Measurements from ENCODE around the gene CORO2B.
"Not testable (repeated sequence)": the region's sequence is repeated elsewhere in the genome, so short reads cannot be mapped to it uniquely, and the experiment has no call there.

Gene CORO2B

GRCh38 chr15:68674975-68675374, 96.2 kb downstream of the CORO2B start:
- H3K4me3 ChIP-seq (ENCODE audit: low read length): no peak overlapping the region
- H3K9ac ChIP-seq (ENCODE audit: low read length): no peak overlapping the region
- H3K36me3 ChIP-seq (ENCODE audit: control insufficient read depth, insufficient read depth, low read length): no peaks in the 10 kb centered on the region
- no peaks in the 10 kb centered on the region for H3K4me1 ChIP-seq (ENCODE audit: control insufficient read depth, insufficient read depth, low read length)
- H3K27me3 ChIP-seq (ENCODE audit: control insufficient read depth, insufficient read depth, low read length): peaks cover 5% of the 10 kb centered on the region
- H3K9me3 ChIP-seq (ENCODE audit: control insufficient read depth, low read length): no peaks in the 10 kb centered on the region

GRCh38 chr15:68676011-68676605, 97.3 kb downstream of the CORO2B start:
- H3K9me3 ChIP-seq (ENCODE audit: control insufficient read depth, low read length): no peaks in the 10 kb centered on the region
- H3K36me3 ChIP-seq (ENCODE audit: control insufficient read depth, insufficient read depth, low read length): no peaks in the 10 kb centered on the region
- peaks cover 5% of the 10 kb centered on the region for H3K27me3 ChIP-seq (ENCODE audit: control insufficient read depth, insufficient read depth, low read length)
- H3K4me1 ChIP-seq (ENCODE audit: control insufficient read depth, insufficient read depth, low read length): no peaks in the 10 kb centered on the region
- H3K9ac ChIP-seq (ENCODE audit: low read length): no peak overlapping the region
- no peak overlapping the region for H3K4me3 ChIP-seq (ENCODE audit: low read length)

GRCh38 chr15:68676926-68677325, 98.1 kb downstream of the CORO2B start:
- Histone ChIP-seq H3K36me3 (ENCODE audit: control insufficient read depth, insufficient read depth, low read length) (no peaks in the 10 kb centered on the region), H3K9me3 (ENCODE audit: control insufficient read depth, low read length) (no peaks in the 10 kb centered on the region), H3K27me3 (ENCODE audit: control insufficient read depth, insufficient read depth, low read length) (peaks cover 5% of the 10 kb centered on the region), H3K4me1 (ENCODE audit: control insufficient read depth, insufficient read depth, low read length) (no peaks in the 10 kb centered on the region), H3K9ac (ENCODE audit: low read length) (no peak overlapping the region), H3K4me3 (ENCODE audit: low read length) (no peak overlapping the region)

GRCh38 chr15:68677996-68678395, 99.2 kb downstream of the CORO2B start:
- Histone ChIP-seq H3K27me3 (ENCODE audit: control insufficient read depth, insufficient read depth, low read length) (peaks cover 4% of the 10 kb centered on the region), H3K9me3 (ENCODE audit: control insufficient read depth, low read length) (no peaks in the 10 kb centered on the region), H3K9ac (ENCODE audit: low read length) (no peak overlapping the region), H3K4me1 (ENCODE audit: control insufficient read depth, insufficient read depth, low read length) (no peaks in the 10 kb centered on the region), H3K4me3 (ENCODE audit: low read length) (no peak overlapping the region), H3K36me3 (ENCODE audit: control insufficient read depth, insufficient read depth, low read length) (no peaks in the 10 kb centered on the region)

- no peaks in the 10 kb centered on the region for H3K9me3 ChIP-seq (ENCODE audit: control insufficient read depth, low read length)
- H3K4me1 ChIP-seq (ENCODE audit: control insufficient read depth, insufficient read depth, low read length): no peaks in the 10 kb centered on the region
Observed at GRCh38 chr15:68678746-68679145, 100.0 kb downstream of the CORO2B start.

GRCh38 chr15:68679161-68679560, 100.4 kb downstream of the CORO2B start:
- H3K9ac ChIP-seq (ENCODE audit: low read length): no peak overlapping the region
- no peak overlapping the region for H3K4me3 ChIP-seq (ENCODE audit: low read length)
- no peaks in the 10 kb centered on the region for H3K36me3 ChIP-seq (ENCODE audit: control insufficient read depth, insufficient read depth, low read length)
- no peaks in the 10 kb centered on the region for H3K4me1 ChIP-seq (ENCODE audit: control insufficient read depth, insufficient read depth, low read length)
- no peaks in the 10 kb centered on the region for H3K9me3 ChIP-seq (ENCODE audit: control insufficient read depth, low read length)
- peaks cover 4% of the 10 kb centered on the region for H3K27me3 ChIP-seq (ENCODE audit: control insufficient read depth, insufficient read depth, low read length)

More at GRCh38 chr15:68678746-68679145, 100.0 kb downstream of the CORO2B start:
- Histone ChIP-seq H3K27me3 (ENCODE audit: control insufficient read depth, insufficient read depth, low read length) (peaks cover 4% of the 10 kb centered on the region), H3K4me3 (ENCODE audit: low read length) (no peak overlapping the region), H3K36me3 (ENCODE audit: control insufficient read depth, insufficient read depth, low read length) (no peaks in the 10 kb centered on the region), H3K9ac (ENCODE audit: low read length) (no peak overlapping the region)

- peaks cover 4% of the 10 kb centered on the region for H3K27me3 ChIP-seq (ENCODE audit: control insufficient read depth, insufficient read depth, low read length)
- no peak overlapping the region for H3K9ac ChIP-seq (ENCODE audit: low read length)
- H3K9me3 ChIP-seq (ENCODE audit: control insufficient read depth, low read length): no peaks in the 10 kb centered on the region
- no peaks in the 10 kb centered on the region for H3K4me1 ChIP-seq (ENCODE audit: control insufficient read depth, insufficient read depth, low read length)
- no peak overlapping the region for H3K4me3 ChIP-seq (ENCODE audit: low read length)
- H3K36me3 ChIP-seq (ENCODE audit: control insufficient read depth, insufficient read depth, low read length): no peaks in the 10 kb centered on the region
Observed at GRCh38 chr15:68679961-68680371, 101.2 kb downstream of the CORO2B start.

- H3K27me3 ChIP-seq (ENCODE audit: control insufficient read depth, insufficient read depth, low read length); H3K9me3 ChIP-seq (ENCODE audit: control insufficient read depth, low read length); H3K9ac ChIP-seq (ENCODE audit: low read length); H3K36me3 ChIP-seq (ENCODE audit: control insufficient read depth, insufficient read depth, low read length); H3K4me1 ChIP-seq (ENCODE audit: control insufficient read depth, insufficient read depth, low read length); H3K4me3 ChIP-seq (ENCODE audit: low read length): not testable (repeated sequence)
Observed at GRCh38 chr15:68680756-68681155, 102.0 kb downstream of the CORO2B start.

GRCh38 chr15:68681836-68682235, 103.0 kb downstream of the CORO2B start:
- no peak overlapping the region for H3K4me3 ChIP-seq (ENCODE audit: low read length)
- no peaks in the 10 kb centered on the region for H3K9me3 ChIP-seq (ENCODE audit: control insufficient read depth, low read length)
- no peaks in the 10 kb centered on the region for H3K4me1 ChIP-seq (ENCODE audit: control insufficient read depth, insufficient read depth, low read length)

GRCh38 chr15:68682330-68682729, 103.5 kb downstream of the CORO2B start:
- Histone ChIP-seq H3K27me3 (ENCODE audit: control insufficient read depth, insufficient read depth, low read length) (peaks cover 4% of the 10 kb centered on the region), H3K4me1 (ENCODE audit: control insufficient read depth, insufficient read depth, low read length) (no peaks in the 10 kb centered on the region), H3K9me3 (ENCODE audit: control insufficient read depth, low read length) (no peaks in the 10 kb centered on the region), H3K4me3 (ENCODE audit: low read length) (no peak overlapping the region), H3K9ac (ENCODE audit: low read length) (no peak overlapping the region), H3K36me3 (ENCODE audit: control insufficient read depth, insufficient read depth, low read length) (no peaks in the 10 kb centered on the region)

More at GRCh38 chr15:68681836-68682235, 103.0 kb downstream of the CORO2B start:
- no peaks in the 10 kb centered on the region for H3K36me3 ChIP-seq (ENCODE audit: control insufficient read depth, insufficient read depth, low read length)
- H3K27me3 ChIP-seq (ENCODE audit: control insufficient read depth, insufficient read depth, low read length): peaks cover 4% of the 10 kb centered on the region
- no peak overlapping the region for H3K9ac ChIP-seq (ENCODE audit: low read length)

GRCh38 chr15:68683026-68683425, 104.2 kb downstream of the CORO2B start:
- no peaks in the 10 kb centered on the region for H3K9me3 ChIP-seq (ENCODE audit: control insufficient read depth, low read length)
- no peaks in the 10 kb centered on the region for H3K4me1 ChIP-seq (ENCODE audit: control insufficient read depth, insufficient read depth, low read length)
- H3K9ac ChIP-seq (ENCODE audit: low read length): no peak overlapping the region
- no peaks in the 10 kb centered on the region for H3K36me3 ChIP-seq (ENCODE audit: control insufficient read depth, insufficient read depth, low read length)
- H3K27me3 ChIP-seq (ENCODE audit: control insufficient read depth, insufficient read depth, low read length): peaks cover 4% of the 10 kb centered on the region
- no peak overlapping the region for H3K4me3 ChIP-seq (ENCODE audit: low read length)

GRCh38 chr15:68683551-68683950, 104.8 kb downstream of the CORO2B start:
- Histone ChIP-seq H3K9ac (ENCODE audit: low read length) (no peak overlapping the region), H3K27me3 (ENCODE audit: control insufficient read depth, insufficient read depth, low read length) (peaks cover 4% of the 10 kb centered on the region)

GRCh38 chr15:68684476-68684875, 105.7 kb downstream of the CORO2B start:
- H3K4me1 ChIP-seq (ENCODE audit: control insufficient read depth, insufficient read depth, low read length): no peaks in the 10 kb centered on the region
- H3K36me3 ChIP-seq (ENCODE audit: control insufficient read depth, insufficient read depth, low read length): no peaks in the 10 kb centered on the region
- peaks cover 4% of the 10 kb centered on the region for H3K27me3 ChIP-seq (ENCODE audit: control insufficient read depth, insufficient read depth, low read length)
- H3K4me3 ChIP-seq (ENCODE audit: low read length): no peak overlapping the region
- H3K9me3 ChIP-seq (ENCODE audit: control insufficient read depth, low read length): no peaks in the 10 kb centered on the region
- no peak overlapping the region for H3K9ac ChIP-seq (ENCODE audit: low read length)

More at GRCh38 chr15:68683551-68683950, 104.8 kb downstream of the CORO2B start:
- no peaks in the 10 kb centered on the region for H3K9me3 ChIP-seq (ENCODE audit: control insufficient read depth, low read length)
- H3K4me3 ChIP-seq (ENCODE audit: low read length): no peak overlapping the region
- H3K4me1 ChIP-seq (ENCODE audit: control insufficient read depth, insufficient read depth, low read length): no peaks in the 10 kb centered on the region
- no peaks in the 10 kb centered on the region for H3K36me3 ChIP-seq (ENCODE audit: control insufficient read depth, insufficient read depth, low read length)
